HG02981 (cell line): ENCODE measurements around the gene AHRR.

Experiments used
- ATAC-seq: cut with Tn5 transposase; IDR thresholded peaks from one replicate; pipeline ENCODE4 v1.9.1; 2021; ENCODE audit warnings: mild to moderate bottlenecking, moderate library complexity; ENCODE audit not compliant: unreplicated experiment

The AHRR gene

DNA sequence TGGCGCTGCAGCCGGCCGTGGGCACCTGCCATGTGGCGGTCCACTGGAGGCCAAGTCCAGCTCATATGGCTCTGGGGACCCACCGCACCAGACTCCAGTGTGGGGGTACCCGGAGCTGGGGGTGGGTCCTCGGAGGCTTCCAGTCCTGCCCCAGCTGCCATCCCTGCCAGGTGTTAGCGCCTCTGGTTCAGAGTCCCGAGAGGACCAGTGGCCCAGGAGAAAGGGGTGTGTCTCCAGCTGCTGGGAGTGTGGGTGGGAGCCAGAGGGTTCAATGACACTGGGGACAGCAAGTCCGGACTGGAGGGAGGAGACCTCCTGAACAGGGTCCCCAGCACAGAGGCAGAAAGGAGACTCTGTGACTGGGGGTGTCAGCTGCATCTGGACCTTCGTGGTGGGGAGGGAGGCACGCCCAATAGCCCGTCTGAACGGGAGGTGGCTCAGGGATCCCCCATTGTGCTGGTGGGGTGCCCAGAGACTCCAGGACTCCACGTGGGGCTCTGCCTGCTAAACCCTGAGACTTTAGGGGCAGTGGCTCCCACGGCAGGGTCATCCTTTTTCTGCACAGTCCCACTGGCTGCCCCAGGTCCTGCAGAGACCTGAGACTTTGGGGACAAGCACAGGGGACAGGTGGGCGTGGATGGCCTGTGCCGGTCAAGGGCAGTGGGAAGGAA, 2.4 kb upstream of the AHRR start:
- ATAC-seq, result no peak

DNA sequence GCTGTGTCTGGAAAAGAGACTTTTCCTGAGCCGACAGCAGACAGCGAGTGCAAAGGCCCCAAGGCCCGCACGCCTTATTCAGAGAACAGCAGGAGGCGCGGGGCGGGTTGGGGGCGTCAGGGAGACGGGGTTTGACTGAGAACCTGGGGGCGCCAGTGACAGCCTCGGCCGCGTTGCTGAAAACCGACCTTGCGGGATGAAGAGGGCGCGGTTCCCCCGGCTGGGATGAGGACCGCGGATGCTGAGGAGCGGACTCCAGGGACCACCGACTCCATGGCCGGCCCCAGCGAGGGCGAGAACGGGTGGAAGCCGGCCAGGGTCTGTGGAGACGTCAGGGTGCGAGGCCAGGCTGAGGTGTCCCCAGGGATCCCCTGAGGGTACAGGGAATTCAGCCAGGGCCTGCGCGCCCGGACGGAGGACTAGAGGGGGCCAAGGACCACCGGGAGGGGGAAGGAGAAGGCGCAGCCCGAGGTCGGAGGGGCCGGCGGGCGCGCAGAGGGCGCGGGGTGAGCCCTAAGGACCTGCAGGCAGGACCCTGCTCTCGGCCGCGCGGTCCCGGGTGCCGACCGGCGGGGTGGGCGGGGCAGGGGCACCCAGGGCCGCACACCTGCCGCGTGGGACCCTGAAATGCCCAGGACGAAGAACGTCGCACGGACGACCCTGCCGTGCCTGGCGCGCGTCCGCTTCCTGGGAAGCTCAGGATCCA, 837 bp upstream of the AHRR start:
- no peak for ATAC-seq

DNA sequence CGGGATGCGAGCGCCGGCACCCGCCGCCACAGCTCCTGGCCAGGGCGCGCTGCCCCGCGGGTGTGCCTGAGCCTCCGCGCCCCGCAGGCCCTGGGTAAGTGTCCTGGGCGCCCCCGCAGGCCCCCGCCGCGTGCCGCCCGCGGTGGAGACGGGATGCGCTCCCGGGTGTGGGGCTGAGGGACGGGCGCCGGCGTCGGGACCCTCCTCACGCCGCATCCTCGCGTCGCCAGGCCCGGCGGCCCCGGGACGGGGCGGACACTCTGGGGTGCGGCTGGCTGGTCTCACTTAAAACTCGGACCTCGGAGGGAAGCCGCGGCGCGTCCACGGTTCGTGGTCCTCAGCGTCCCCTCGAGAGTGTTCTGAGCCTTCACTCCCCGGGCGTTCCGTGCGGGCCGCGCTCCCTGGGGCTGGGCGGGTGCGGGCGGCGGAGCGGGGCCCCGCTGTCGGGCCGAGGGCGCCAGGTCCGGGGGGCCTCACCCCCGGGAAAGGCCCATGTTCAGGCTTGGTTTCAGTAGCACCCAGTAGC, 275 bp downstream of the AHRR start:
- peak; percentile 10 for ATAC-seq

DNA sequence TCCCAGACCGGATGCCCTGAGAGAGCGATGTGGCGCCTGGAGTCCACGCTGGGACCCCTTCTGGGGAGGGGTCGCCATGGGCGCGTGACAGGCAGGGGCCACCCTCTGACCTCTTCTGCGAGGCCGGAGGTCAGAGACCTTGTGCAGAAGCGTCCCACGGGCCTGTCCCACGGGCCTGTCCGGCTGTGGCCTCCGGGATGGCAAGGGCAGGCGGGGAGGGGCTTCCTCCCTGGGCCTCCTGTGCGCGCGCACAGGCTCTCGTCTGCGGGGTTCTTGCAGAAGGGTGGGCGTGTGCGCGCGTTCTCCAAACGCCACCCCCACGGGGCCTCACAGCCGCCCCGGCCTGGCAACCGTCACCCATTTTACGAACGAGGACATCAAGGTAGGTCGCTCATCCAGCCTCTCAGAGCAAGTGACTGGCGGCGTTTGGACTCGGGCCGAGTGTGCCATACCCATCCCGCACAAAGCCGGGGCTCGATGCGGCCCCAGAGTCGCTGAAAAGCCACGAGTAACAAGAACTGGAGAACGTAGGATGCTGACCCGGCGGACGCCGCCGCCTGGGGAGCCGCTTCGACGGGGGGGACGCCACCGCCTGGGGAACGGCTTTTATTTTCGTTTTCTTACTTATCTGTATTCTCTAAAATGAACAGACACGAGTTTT, 897 bp downstream of the AHRR start:
- peak; percentile 4 for ATAC-seq

DNA sequence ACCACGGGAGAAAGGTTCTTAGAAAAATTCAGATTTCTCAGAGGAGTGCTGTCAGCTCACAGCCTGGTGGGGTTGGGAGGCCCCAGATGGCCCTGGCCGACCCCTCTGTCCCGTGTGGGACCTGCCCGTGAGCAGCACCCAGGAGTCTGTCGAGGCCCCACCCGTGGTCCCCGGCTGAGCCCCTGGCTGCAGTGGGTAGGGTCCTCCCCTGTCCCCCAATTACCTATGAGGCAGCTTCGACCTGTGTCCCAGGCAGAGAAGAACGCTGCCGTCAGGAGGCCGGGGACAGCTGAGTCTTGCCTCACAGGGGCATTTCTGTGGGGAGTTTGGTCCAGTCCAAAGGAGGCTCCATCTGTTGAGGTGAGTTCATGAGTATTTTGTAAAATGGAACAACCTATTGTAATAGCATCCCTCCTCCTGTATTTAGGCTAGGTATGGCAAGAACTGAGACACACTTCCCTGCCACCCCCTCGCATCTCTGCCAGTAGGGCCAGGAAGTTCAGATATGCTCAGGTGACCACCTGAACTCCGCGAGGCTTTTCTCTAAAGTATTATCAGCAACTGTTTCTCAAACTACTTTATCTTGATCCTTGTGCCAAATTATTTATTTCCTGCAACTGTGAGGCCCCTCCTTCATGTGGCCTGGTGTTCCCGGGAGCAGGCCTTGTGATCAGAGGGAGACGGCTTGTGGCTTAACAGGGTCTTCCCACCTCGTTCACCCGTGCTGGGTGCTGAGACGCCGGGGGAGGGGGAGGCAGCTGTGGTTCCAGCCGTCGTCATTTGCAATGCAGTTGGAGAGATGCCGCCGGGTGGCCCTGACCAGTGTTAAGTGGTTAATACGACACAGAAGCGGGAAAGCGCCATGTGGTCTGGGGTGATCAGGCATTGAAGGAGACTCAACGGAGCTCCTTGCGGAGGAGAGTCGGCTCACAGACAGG, 1.7 kb downstream of the AHRR start:
- no peak for ATAC-seq

DNA sequence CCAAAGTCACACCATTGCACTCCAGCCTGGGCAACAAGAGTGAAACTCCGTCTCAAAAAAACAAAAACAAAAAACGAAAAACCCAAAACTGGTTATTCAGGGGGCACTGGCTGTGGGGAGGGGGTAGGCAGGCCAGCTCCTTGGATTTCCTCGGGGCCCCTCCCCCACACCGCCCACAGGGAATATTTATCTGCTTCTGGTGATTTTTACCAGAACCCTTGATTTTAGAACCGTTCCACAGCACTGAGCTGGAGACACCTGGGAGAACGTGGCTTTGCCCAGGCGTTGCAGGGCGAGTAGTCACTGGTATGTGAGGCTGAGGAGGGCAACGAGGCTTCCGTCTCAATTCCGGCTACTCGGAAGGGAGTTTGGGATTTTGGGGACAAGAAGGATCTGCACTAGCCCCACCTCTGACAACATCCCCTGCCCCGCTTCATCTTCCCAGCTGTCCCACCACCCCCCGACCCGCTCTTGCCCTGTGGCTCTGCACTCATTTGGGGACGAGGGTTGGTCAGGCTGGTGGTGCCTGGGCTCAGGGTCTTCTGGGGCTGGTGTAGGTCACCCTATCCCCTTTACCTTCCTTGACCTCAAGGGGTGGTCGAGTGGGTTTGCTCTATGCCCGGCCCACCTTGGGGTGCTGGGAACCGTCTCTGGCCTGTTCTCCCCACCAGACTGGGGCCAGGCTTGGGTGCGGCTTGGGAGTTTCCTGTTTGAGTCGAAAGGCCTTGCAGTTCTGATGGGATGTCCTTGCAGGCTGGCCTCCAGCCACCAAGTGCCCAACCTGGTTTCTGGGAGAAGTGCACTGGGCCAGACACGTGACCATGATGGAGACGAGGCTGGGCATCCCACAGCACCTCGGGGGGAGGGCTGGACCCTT, 3.5 kb downstream of the AHRR start:
- no peak for ATAC-seq

DNA sequence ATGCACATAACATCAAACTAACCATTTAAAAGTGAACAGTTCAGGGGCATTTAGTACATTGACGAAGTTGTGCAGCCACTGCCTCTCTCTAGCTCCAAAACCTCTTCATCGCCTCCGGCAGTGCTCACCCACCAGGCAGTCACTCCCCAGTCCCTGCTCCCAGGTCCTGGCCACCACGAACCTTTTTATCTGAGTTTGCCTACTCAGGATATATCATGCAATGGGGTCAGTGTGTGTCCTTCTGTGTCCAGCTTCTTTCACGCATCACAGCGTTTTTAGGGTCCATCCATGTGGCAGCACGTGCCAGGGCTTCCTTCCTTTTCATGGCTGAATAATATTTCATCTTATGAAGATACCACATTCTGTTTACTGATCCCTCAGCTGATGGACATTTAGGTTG, 4.6 kb downstream of the AHRR start:
- ATAC-seq, result no peak

DNA sequence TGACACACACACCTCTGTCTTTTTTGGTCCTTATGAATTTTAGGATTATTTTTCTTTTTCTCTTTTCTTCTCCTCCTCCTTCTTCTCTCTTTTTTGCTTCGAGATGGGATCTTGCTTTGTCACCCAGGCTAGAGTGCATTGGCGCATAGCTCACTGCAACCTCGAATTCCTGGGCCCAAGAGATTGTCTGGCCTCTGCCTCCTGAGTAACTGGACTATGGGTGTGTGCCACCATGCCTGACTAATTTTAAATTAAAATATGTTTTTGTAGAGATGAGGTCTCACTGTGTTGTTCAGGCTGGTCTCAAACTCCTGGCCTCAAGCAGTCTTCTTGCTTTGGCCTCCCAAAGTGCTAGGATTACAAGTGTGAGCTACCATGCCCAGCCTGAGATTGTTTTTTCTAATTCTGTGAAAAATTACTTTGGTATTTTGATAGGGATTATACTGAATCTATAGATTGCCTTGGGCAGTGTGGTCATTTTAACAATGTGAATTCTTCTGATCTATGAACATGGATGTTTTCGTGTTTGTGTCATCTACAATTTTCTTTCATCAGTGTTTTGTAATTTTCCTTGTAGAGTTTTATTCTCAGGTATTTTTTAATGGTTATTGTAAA, 7.7 kb downstream of the AHRR start:
- no peak for ATAC-seq

DNA sequence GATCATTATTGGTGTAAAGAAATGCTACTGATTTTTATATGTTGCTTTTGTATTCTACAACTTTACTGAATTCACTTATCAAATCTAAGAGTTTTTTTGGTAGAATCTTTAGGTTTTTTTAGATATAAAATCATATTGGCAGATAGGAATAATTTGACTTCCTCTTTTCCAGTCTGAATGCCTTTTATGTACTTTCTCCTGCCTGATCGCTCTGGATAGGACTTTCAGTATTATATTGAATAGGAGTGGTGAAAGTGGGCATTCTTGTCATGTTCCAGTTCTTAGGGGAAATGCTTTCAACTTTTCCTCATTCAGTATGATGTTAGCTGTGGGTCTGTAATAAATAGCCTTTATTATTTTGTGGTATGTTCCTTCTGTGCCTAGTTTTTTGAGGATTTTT, 8.3 kb downstream of the AHRR start:
- no peak for ATAC-seq

DNA sequence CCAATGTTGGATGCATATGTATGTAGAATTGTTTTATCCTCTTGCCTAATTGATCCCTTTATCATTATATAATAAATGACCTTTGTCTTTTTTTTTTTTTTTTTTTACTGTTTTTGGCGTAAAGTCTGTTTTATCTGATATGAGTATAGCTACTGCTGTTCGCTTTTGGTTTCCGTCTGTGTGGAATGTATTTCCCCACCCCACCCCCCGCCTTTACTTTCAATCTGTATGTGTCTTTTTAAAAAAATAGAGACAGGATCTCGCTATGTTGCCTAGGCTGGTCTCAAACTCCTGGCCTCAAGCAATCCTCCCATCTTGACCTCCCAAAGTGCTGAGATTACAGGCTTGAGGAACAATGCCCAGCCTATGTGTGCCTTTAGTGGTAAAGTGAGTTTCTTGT, 11.3 kb downstream of the AHRR start:
- peak; percentile 53 for ATAC-seq

DNA sequence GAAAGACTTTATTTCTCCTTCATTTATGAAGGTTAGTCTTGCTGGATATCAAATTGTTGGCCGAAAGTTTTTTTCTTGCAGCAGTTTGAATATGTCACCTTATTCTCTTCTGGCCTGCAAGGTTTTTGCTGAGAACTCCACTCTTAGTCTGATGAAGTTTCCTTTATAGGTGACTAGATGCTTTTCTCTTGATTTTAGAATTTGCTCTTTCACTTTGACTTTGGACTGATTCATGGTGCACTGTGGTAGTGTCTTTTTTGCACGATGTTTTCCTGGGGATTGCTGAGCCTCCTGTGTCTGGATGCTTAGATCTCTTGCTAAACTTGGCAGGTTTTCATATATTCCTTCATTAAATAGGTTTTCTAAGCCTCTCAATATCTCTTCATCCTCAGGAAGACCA, 12.4 kb downstream of the AHRR start:
- ATAC-seq, result no peak

DNA sequence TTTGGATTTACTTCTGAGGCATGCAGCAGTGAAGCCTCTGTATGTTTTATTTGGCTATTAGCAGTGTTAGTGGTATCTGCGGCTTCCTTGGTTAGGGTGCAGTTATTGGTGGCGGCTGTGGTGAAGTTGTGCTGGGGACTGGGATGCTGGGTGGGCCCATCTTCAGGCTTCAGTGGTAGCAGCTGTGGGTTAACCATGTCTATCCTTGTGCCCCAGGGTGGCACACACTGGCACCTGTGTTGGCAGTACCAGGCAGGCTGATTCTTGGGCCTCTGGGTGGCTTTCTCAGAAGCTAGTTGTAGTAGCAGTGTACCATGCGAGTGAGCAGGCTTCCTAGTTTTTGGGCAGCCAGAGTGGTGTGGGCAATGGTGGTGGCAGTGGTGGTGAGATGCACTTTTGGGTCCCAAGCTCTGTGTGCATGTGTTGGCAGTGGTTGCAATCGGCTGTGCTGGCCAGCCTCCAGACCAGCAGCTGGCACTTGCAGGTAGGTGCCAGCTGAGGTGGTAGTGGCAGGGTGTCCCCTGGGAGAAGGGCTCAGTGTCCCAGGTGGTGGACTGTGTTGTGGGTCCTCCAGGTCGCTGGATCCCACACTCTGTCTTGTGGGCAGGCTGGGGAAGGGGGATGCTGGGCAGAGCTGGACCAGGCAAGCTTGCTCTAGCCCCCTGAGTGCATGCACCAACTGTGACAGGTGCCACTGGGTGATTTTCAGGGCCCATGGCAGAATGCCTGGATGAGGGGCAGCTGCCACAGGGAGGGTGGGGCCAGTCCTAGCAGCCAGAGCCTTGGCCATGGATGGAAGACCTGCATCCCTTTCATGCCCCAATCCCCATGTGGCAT, 13.6 kb downstream of the AHRR start:
- no peak for ATAC-seq

DNA sequence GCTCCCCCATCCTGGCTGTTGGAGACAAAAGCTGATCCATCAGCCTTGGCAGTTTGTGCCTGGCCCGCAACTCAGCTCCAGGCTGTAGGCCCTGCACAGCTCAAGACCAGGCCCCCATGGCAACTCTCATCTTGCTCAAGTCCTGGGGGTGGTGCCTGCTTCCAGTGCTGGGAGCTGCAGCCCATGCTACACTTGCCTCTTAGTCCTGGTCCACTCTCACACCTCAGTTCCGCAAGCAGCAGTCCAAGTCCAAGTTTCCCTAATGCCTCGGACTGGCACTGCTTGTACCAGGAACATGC, 14.2 kb downstream of the AHRR start:
- no peak for ATAC-seq

DNA sequence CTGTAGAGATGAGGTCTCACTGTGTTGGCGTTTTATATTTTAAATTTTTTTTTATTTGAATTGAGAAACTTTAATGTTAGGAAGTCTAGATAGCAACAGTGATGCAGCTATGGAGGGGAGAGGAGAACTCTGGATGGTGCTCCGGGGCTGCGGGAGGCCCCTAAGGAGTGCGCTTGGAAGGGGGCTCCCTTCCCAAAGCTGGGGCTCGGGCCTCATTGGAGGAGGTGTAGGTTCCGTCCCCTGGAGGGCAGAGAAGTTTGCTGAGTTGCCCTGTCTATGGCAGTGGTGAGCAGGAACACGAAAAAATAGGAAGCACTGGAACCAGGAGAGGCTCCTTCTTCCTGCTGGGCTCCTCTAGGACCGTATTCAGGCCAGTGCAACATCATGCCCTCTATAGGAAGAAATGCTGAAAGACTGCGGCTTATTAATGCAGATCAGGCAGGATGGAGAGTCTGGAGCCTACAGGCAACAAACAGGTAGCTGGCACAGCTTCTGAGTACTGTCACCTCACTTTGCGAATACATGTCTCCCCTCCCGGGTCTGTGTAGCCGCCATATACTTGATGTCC, 16.1 kb downstream of the AHRR start:
- ATAC-seq, result no peak

DNA sequence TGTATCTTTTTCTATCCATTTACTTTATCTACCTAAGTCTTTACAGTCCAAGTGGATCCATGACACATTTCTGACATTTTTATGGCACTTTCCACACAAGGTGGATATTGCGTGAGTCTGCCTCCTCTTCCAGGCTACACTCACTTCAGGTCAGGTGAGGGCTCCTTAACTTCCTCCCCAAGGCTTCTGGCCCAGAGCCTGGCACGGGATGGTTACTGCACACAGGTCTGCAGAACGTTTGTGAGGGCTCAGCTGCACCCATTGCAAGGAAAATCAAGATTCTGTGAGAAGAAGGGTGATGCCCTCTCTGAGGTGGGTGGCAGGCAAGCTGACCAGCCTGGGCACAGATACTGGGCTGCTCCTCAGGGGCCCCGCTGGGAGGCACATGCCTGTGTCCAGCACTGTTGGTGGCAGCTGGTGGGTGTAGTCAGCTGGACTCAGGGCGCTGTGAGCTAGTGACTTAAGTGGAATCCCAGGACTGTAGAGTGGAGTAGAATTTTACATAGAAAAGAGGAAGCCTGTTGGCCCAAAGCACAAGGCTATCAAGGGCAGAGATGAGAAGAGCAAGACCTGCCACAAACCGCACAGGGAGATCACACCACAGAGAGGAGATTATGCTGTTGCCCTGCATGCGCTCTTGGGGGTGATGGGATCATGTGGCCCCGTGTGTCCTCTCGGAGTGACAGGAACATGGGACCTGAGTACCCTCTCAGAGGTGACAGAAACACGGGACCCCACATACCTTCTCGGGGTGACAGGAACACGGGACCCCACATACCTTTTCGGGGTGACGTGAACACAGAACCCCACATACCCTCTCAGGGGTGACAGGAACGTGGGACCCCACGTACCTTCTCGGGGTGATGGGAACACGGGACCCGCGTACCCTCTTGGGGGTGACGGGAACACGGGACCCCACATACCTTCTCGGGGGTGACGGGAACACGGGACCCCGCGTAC, 21.3 kb downstream of the AHRR start:
- ATAC-seq, result no peak

DNA sequence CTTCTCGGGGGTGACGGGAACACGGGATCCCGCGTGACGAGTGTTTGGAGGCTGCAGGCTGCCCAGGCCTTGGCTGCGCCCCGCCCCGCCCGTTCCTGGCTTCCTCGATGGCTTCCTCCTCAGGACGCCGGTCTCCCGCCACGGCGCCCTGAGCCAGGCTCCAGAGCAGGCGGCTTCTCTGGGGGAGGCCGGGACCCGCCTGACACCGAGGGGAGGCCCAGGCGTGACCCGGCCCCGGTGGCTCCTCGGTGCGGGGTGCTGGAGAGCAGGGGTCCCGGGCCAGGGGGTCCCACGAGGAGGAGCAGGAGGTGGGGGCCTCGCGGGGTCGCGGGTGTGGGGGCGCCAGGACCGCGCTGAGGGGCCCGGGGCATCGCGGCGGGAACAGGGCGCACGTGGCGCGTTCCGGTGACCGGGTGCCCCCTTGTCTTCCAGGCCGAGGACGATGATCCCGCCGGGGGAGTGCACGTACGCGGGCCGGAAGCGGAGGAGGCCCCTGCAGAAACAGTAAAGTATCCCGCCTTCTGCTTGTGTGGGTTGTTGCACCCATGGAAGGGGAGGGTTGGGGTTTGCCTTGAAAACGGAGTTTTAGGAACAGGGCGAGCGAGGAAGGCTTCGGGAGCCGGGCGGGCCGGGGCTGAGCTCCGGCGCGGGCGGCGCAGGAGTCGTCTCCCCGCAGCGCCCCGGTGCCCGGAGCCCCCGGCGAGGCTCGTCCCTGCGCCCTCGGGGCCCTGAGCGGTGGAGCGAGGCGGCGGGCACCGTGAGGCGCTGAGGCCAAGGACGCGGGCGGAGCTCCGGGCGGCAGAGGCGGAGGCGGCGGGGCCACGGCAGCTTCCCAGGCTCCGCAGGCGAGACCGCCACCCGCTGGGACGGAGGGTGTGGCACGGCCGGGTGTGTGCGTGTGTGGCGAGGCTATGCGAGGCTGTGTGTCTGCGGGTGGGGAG, 22.2 kb downstream of the AHRR start:
- ATAC-seq, result no peak
